GM19452 (cell line): Measurements from ENCODE around the gene ERFE.

ENCODE experiments used
- ATAC-seq: cut with Tn5 transposase; IDR thresholded peaks from one replicate; pipeline ENCODE4 v1.9.1; 2021; ENCODE audit not compliant: unreplicated experiment

ERFE gene

GRCh38 chr2:238139196-238140039, 19.4 kb upstream of the ERFE start:
- no peak for ATAC-seq

- ATAC-seq: no peak
These were observed 18.7 kb upstream of the ERFE start for GRCh38 chr2:238140040-238140439.

- no peak for ATAC-seq
These were observed 17.8 kb upstream of the ERFE start for GRCh38 chr2:238140721-238141540.

GRCh38 chr2:238141541-238142318, 17.0 kb upstream of the ERFE start:
- ATAC-seq: no peak

GRCh38 chr2:238142382-238143205, 16.2 kb upstream of the ERFE start:
- ATAC-seq: no peak

- ATAC-seq: no peak
These were observed 15.4 kb upstream of the ERFE start for GRCh38 chr2:238143239-238143951.

- ATAC-seq: no peak
These were observed 14.5 kb upstream of the ERFE start for GRCh38 chr2:238144262-238144661.

GRCh38 chr2:238145046-238145445, 13.7 kb upstream of the ERFE start:
- no peak for ATAC-seq

GRCh38 chr2:238145851-238146250, 12.9 kb upstream of the ERFE start:
- ATAC-seq: no peak

- no peak for ATAC-seq
These were observed 11.8 kb upstream of the ERFE start for GRCh38 chr2:238146884-238147544.

- no peak for ATAC-seq
These were observed 9.8 kb upstream of the ERFE start for GRCh38 chr2:238148981-238149380.

GRCh38 chr2:238149841-238150572, 8.8 kb upstream of the ERFE start:
- no peak for ATAC-seq

GRCh38 chr2:238150686-238151085, 8.1 kb upstream of the ERFE start:
- ATAC-seq: no peak

GRCh38 chr2:238151205-238151604, 7.6 kb upstream of the ERFE start:
- no peak for ATAC-seq

GRCh38 chr2:238151628-238152235, 7.0 kb upstream of the ERFE start:
- ATAC-seq: no peak

GRCh38 chr2:238152771-238153688, 5.7 kb upstream of the ERFE start:
- no peak for ATAC-seq

GRCh38 chr2:238154570-238154969, 4.2 kb upstream of the ERFE start:
- no peak for ATAC-seq
